Peyer's patch (tissue), 4 donors: ENCODE data around the gene ACTL10. TPM values are rescaled to one million over a fixed set of nuclear protein-coding genes. Genes with fewer than 3 reads are reported as not detected.

Experiments
- DNase-seq, 3 donors: peaks; one replicate each; pipeline ENCODE4 v3.0.0-alpha.2; 2017 to 2019
- H3K27ac ChIP-seq, 4 donors: fragments of 200-600 bp; sonication (generic); one replicate each; pipeline ENCODE4 v1.5.1; 2016 to 2019
- H3K27me3 ChIP-seq, 2 donors: fragments of 200-600 bp; sonication (generic); one replicate each; pipeline ENCODE4 v1.5.1; 2019
- H3K36me3 ChIP-seq, 3 donors: fragments of 200-600 bp; sonication (generic); one replicate each; pipeline ENCODE4 v1.5.1; 2016 to 2019
- H3K4me1 ChIP-seq, 4 donors: fragments of 200-600 bp; sonication (generic); one replicate each; pipeline ENCODE4 v1.5.1; 2016 to 2019
- H3K4me3 ChIP-seq, 4 donors: fragments of 200-600 bp; sonication (generic); 1 replicate in 3 of 4; 2 replicates in 1 of 4; pipeline ENCODE4 v1.5.1; 2016 to 2019; ENCODE audit warnings: mild to moderate bottlenecking in 1 of 4
- H3K9me3 ChIP-seq, 4 donors: fragments of 200-600 bp; sonication (generic); one replicate each; pipeline ENCODE4 v1.5.1; 2016 to 2019; ENCODE audit warnings: mild to moderate bottlenecking in 1 of 4
- POLR2A ChIP-seq, 2 donors: fragments of 450-650 bp; IDR thresholded peaks; one replicate each; pipeline ENCODE4 v1.5.1; 2017; ENCODE audit warnings: antibody characterized with exemption in 2 of 2, mild to moderate bottlenecking in 2 of 2, moderate library complexity in 2 of 2
- total RNA-seq, 4 donors: library from RNA; depleted of rRNA; stranded (reverse); fragments of >200 nt; gene quantifications; one replicate each; pipeline ENCODE4 v1.1.0, GENCODE V29; 2016
- TF ChIP-seq, protein P1 (sequence below), 6 experiments: fragments of 450-650 bp in 4 of 6; fragments of 200-600 bp in 2 of 6; sonication (generic) in 1 of 6; IDR thresholded peaks; one replicate each; pipeline ENCODE4 v1.5.1; 2017 to 2019; ENCODE audit warnings: antibody characterized with exemption in 6 of 6, mild to moderate bottlenecking in 3 of 6, moderate library complexity in 1 of 6

The ACTL10 gene
- total RNA-seq, 4 donors from 2014 or later, result 1.2 to 3.1 (median 2.5) TPM; not detected in 1

DNA sequence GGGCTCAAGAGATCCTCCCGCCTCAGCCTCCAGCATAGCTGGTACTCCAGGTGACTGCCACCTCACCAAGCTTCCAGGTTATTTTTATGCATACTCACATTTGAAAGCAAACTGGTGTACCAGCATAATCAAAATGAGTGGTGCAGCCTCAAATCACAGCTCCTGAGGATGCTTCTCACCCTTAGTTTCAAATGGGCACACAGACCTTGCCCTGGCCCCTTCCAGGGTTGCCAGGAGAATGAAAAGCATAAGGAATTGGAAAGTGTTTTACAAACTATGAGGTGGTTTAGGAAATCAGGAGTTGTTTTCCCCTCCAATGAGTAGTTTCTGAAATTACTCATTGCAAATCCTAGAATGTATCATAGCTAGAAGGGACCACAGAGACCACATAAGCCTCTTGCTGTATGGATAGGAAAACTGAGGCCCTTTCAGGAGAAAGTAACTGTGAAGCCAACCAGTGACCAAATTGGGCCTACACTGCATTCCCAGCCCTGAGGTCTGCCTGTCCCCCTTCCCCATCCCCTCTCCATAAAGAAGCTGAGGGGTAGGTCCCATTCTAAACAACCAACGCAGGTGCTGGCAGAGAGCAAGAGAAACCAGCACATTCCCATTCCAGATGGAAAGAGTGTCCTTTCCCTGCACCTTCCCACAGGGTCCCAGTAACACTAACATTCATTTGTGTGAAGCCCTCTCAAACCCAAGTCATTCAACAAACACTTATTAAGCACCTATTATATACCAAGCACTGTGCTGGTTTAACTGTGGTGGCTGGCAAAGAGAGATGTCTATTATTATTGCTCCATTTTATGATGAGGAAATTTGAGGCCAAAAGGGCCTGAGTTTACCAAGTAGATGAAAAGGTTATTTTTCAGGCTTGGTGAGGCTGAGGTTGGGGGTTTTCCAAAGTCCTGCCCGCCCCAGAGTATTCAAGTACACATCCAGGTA, 21.5 kb downstream of the ACTL10 start:
- no peak for TF ChIP-seq POLR2A (IDR thresholded peaks at IDR 0.05)
- TF ChIP-seq, protein P1, sequence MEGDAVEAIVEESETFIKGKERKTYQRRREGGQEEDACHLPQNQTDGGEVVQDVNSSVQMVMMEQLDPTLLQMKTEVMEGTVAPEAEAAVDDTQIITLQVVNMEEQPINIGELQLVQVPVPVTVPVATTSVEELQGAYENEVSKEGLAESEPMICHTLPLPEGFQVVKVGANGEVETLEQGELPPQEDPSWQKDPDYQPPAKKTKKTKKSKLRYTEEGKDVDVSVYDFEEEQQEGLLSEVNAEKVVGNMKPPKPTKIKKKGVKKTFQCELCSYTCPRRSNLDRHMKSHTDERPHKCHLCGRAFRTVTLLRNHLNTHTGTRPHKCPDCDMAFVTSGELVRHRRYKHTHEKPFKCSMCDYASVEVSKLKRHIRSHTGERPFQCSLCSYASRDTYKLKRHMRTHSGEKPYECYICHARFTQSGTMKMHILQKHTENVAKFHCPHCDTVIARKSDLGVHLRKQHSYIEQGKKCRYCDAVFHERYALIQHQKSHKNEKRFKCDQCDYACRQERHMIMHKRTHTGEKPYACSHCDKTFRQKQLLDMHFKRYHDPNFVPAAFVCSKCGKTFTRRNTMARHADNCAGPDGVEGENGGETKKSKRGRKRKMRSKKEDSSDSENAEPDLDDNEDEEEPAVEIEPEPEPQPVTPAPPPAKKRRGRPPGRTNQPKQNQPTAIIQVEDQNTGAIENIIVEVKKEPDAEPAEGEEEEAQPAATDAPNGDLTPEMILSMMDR (IDR thresholded peaks at IDR 0.05), result no peak
- H3K4me1 ChIP-seq, result peaks cover 0 to 19% (median 14%) of the 10 kb centered on the region in 4 donors

DNA sequence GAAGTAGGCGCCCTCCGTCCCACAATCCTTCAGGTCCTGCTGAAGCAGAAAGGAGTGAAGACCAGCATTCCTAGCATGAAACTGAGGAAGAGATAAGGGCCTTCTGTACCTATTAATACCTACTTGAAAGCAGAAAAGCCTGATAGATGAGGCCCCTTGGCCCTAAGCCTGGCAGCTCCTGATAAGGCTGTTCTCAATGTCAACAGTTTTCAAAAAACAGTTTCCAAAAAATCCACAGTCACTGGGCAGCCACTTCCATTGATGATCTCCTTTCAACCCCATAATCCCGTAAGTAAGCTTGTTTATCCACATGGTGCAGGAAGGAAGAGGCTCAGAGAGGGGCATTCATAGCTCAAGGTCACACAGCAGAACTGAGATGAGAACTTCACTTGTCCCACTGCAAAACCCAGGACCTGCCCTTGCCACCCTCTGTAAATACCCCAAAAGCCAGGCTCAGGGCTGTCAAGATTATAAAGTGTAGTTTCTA, 22.2 kb downstream of the ACTL10 start:
- Histone ChIP-seq H3K27me3 (no peaks in the 10 kb centered on the region), H3K4me3 (no peak overlapping the region), H3K36me3 (no peaks in the 10 kb centered on the region), H3K9me3 (no peaks in the 10 kb centered on the region), H3K4me1 (peaks cover 0 to 19% (median 14%) of the 10 kb centered on the region in 4 donors), H3K27ac (no peak overlapping the region)
- TF ChIP-seq, protein P1 (IDR thresholded peaks at IDR 0.05), result no peak
- TF ChIP-seq POLR2A (IDR thresholded peaks at IDR 0.05), result no peak
- no peak for DNase-seq

More for the DNA sequence above, 21.5 kb downstream of the ACTL10 start:
- H3K36me3 ChIP-seq, result no peaks in the 10 kb centered on the region
- H3K9me3 ChIP-seq, result no peaks in the 10 kb centered on the region
- DNase-seq, result no peak
- H3K4me3 ChIP-seq, result no peak overlapping the region
- no peak overlapping the region for H3K27ac ChIP-seq
- no peaks in the 10 kb centered on the region for H3K27me3 ChIP-seq

DNA sequence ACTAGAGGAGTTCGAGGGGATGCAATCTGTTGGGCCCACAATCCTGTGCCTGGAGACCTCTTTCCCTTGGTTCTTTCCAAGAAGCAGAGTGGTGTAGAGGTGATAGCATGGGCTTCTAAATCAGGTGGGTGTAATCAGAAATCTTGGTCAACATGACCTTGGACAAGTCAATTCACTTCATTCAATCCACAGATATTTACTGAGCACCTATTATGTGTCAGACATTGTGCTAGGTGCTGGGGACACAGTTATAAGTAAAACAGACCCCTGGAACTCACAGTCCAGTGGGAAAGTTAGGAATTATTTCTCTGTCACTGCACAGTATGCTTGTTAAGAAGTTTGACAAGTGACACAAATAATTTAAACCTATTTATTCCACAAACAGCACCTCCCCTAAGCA, 22.8 kb downstream of the ACTL10 start:
- Histone ChIP-seq H3K36me3 (no peaks in the 10 kb centered on the region), H3K4me3 (no peak overlapping the region), H3K27ac (no peak overlapping the region), H3K4me1 (peaks cover 0 to 19% (median 14%) of the 10 kb centered on the region in 4 donors), H3K27me3 (no peaks in the 10 kb centered on the region), H3K9me3 (no peaks in the 10 kb centered on the region)
- TF ChIP-seq POLR2A (IDR thresholded peaks at IDR 0.05), result no peak
- TF ChIP-seq, protein P1 (IDR thresholded peaks at IDR 0.05), result no peak
- DNase-seq, result no peak

DNA sequence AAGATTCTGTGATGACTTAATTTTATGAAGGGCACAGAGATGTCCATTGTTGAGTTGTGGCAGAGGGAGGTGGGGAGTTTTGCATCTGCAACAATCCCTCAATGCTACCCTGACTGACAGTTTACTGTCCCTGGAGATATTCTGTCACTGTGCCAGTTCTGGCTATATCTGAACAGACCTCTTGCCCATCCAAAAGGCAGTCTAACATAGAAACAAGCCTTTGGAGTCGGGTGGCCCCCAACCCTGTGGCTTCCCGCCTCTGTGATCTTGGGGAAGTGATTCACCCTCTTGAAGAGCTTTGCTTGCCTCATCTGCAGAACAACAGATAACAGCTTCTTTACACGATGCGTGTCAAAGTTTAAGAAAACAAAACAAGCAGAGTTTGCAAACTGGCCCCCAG, 23.2 kb downstream of the ACTL10 start:
- H3K4me1 ChIP-seq, result peaks cover 0 to 14% (median 11%) of the 10 kb centered on the region in 4 donors
- H3K9me3 ChIP-seq, result no peaks in the 10 kb centered on the region
- H3K36me3 ChIP-seq, result no peaks in the 10 kb centered on the region
- H3K27ac ChIP-seq, result no peak overlapping the region
- no peak for DNase-seq
- TF ChIP-seq, protein P1 (IDR thresholded peaks at IDR 0.05), result no peak
- no peak for TF ChIP-seq POLR2A (IDR thresholded peaks at IDR 0.05)
- no peaks in the 10 kb centered on the region for H3K27me3 ChIP-seq
- H3K4me3 ChIP-seq, result no peak overlapping the region

DNA sequence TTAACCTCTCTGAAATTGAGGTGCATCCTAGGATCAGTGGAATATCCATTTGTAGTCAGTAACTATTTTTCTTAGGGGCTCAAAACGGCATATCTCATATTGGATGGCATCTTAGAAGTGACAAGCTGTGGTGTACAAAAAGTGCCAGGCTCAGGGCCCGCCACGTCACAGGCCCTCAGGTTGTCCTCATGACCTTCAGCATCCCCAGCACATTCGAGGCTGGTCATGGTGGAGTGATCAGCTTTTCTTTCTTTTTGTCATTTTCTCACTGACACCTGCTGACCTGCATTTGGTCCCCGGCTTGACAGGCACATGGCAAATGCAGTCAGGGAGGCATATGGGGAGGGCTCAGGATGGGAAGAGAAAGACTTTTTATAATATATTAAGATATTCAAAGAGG, 26.5 kb downstream of the ACTL10 start:
- TF ChIP-seq, protein P1 (IDR thresholded peaks at IDR 0.05), result no peak
- TF ChIP-seq POLR2A (IDR thresholded peaks at IDR 0.05), result no peak
- H3K36me3 ChIP-seq, result no peaks in the 10 kb centered on the region
- H3K4me1 ChIP-seq, result no peaks in the 10 kb centered on the region
- H3K27ac ChIP-seq, result no peak overlapping the region
- H3K9me3 ChIP-seq, result no peaks in the 10 kb centered on the region
- DNase-seq, result no peak
- no peak overlapping the region for H3K4me3 ChIP-seq
- no peaks in the 10 kb centered on the region for H3K27me3 ChIP-seq
